Panc1 (cell line): ENCODE results near the gene NYAP1.

ENCODE experiments used
- CTCF ChIP-seq: fragments of 450-650 bp; IDR thresholded peaks from 2 replicates; pipeline ENCODE4 v1.5.1; 2017; ENCODE audit warnings: mild to moderate bottlenecking
- POLR2AphosphoS5 ChIP-seq: IDR thresholded peaks from 2 replicates; pipeline ENCODE4 v1.6.1; 2012; ENCODE audit warnings: mild to moderate bottlenecking, low read depth, low read length, moderate library complexity
- REST ChIP-seq, 2 experiments: IDR thresholded peaks; 2 replicates each; pipeline ENCODE4 v1.6.1; 2011 to 2012; ENCODE audit warnings: low read depth in 2 of 2, control low read depth in 1 of 2, low read length in 1 of 2, mild to moderate bottlenecking in 1 of 2, moderate library complexity in 1 of 2; ENCODE audit not compliant: insufficient read depth in 1 of 2
- SIN3A ChIP-seq: IDR thresholded peaks from 2 replicates; pipeline ENCODE4 v1.6.1; 2012; ENCODE audit warnings: low read depth, mild to moderate bottlenecking, low read length, moderate library complexity, borderline replicate concordance; ENCODE audit not compliant: insufficient read depth
- TCF7L2 ChIP-seq: IDR thresholded peaks from 2 replicates; pipeline ENCODE4 v1.6.1; 2011; ENCODE audit warnings: mild to moderate bottlenecking, low read depth, low read length, inconsistent platforms

GRCh38 chr7:100476101-100476780 lies 7.5 kb upstream of the NYAP1 start:
- TF ChIP-seq CTCF (no peak), SIN3A (no peak), POLR2AphosphoS5 (no peak), REST (IDR thresholded peaks at IDR 0.05; ENCODE audit: insufficient read depth in 1 of 2, low read depth in 2 of 2, low read length in 1 of 2) (no peak), TCF7L2 (no peak)
